Mononuclear cell (primary cell): ENCODE data around the gene PBLD. TPM values are rescaled to one million over a fixed set of nuclear protein-coding genes. Genes with fewer than 3 reads are reported as not detected.

ENCODE experiments used
- H3K27me3 ChIP-seq: 2 replicates; pipeline ENCODE4 v1.6.0; 2011; ENCODE audit warnings: low read length, control low read depth; ENCODE audit not compliant: insufficient read depth
- H3K4me1 ChIP-seq: 2 replicates; pipeline ENCODE4 v1.5.1; 2011; ENCODE audit warnings: mild to moderate bottlenecking, low read length, control low read depth; ENCODE audit not compliant: insufficient read depth
- H3K4me3 ChIP-seq: 2 replicates; pipeline ENCODE4 v1.5.1; 2011; ENCODE audit warnings: mild to moderate bottlenecking, low read length, moderate library complexity
- H3K9me3 ChIP-seq: 2 replicates; pipeline ENCODE4 v1.5.1; 2011; ENCODE audit warnings: low read depth, mild to moderate bottlenecking, control low read depth, low read length
- total RNA-seq: library from RNA; depleted of rRNA; stranded (reverse); fragments of >200 nt; gene quantifications from one replicate; pipeline ENCODE4 v1.2.3, GENCODE V29; 2012

Gene PBLD
- 2.7 TPM for total RNA-seq

GRCh38 chr10:68332259-68333057, at the start of gene PBLD:
Gene PBLD (minus strand): TSS chr10:68332928. CDS start chr10:68306844, 26,084 bp downstream.
- H3K4me1 ChIP-seq, result peaks cover 65% of the 10 kb centered on the region
- H3K4me3 ChIP-seq, result peak within 1 kb of the TSS; percentile 99
- no peaks in the 10 kb centered on the region for H3K9me3 ChIP-seq
- H3K27me3 ChIP-seq, result no peaks in the 10 kb centered on the region

- Histone ChIP-seq H3K27me3 (no peaks in the 10 kb centered on the region), H3K4me1 (no peaks in the 10 kb centered on the region), H3K4me3 (no peak overlapping the region), H3K9me3 (peaks cover 14% of the 10 kb centered on the region)
Observed at GRCh38 chr10:68371604-68372003, 38.9 kb upstream of the PBLD start.

DNA sequence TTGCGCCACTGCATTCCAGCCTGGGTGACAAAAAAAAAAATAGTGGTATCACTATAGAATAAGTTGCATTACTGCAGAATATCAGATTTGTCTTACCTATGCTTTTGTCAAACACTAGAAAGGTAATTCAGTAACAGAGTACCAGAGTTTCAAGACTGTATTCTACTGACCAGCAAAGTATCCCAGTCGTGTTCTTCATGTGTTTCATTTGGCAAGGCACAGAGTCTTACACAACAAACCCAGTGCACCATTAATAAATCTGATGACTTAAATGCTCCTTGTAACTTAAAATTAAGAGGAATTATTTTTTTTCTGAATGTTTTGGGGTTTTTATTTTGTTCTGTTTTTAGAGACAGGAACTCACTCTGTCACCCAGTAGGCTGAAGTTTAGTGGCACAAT, 34.4 kb upstream of the PBLD start:
- Histone ChIP-seq H3K4me3 (no peak overlapping the region), H3K4me1 (no peaks in the 10 kb centered on the region)

DNA sequence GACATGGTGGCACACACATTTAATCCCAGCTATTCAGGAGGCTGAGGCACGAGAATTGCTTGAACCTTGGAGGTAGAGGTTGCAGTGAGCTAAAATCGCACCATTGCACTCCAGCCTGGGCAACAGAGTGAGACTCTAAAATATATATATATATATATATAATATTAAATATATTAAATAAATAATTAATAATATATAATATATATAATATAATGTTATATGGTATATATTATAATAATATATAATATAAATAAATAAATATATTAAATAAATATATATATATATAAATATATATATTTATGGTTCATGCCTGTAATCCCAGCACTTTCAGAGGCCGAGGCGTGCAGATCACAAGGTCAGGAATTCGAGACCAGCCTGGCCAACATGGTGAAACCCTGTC, 33.9 kb upstream of the PBLD start:
- H3K4me1 ChIP-seq, result no peaks in the 10 kb centered on the region
- H3K27me3 ChIP-seq, result no peaks in the 10 kb centered on the region
- peaks cover 3% of the 10 kb centered on the region for H3K9me3 ChIP-seq
- H3K4me3 ChIP-seq, result no peak overlapping the region

More for the DNA sequence above, 34.4 kb upstream of the PBLD start:
- H3K27me3 ChIP-seq, result no peaks in the 10 kb centered on the region
- H3K9me3 ChIP-seq, result peaks cover 8% of the 10 kb centered on the region

- no peaks in the 10 kb centered on the region for H3K4me1 ChIP-seq
- H3K27me3 ChIP-seq, result no peaks in the 10 kb centered on the region
- H3K4me3 ChIP-seq, result no peak overlapping the region
- no peaks in the 10 kb centered on the region for H3K9me3 ChIP-seq
Observed at GRCh38 chr10:68365611-68366010, 32.9 kb upstream of the PBLD start.

GRCh38 chr10:68364101-68364886, 31.6 kb upstream of the PBLD start:
- no peaks in the 10 kb centered on the region for H3K9me3 ChIP-seq
- H3K4me3 ChIP-seq, result no peak overlapping the region
- H3K27me3 ChIP-seq, result no peaks in the 10 kb centered on the region
- H3K4me1 ChIP-seq, result no peaks in the 10 kb centered on the region

DNA sequence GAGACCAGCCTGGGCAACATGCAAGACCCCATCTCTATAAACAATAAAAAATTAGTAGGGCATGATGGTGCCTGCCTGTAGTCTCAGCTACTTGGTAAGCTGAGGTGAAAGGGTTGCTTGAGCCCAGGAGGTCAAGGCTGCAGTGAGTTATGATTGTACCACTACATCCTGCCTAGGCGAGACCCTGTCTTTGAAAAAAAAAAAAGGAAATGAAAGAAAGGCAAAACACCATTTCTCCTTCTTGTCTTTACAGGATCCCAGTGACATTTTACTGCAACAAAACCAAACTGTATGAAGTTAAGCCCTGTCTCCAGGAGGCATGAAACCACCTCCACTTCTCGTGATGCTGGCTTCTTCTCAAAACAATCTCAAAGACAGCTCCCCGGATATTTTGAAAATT, 29.9 kb upstream of the PBLD start:
- H3K4me3 ChIP-seq, result no peak overlapping the region
- H3K27me3 ChIP-seq, result no peaks in the 10 kb centered on the region
- no peaks in the 10 kb centered on the region for H3K9me3 ChIP-seq
- H3K4me1 ChIP-seq, result no peaks in the 10 kb centered on the region

GRCh38 chr10:68359189-68359588, 26.5 kb upstream of the PBLD start:
- Histone ChIP-seq H3K4me3 (no peak overlapping the region), H3K9me3 (no peaks in the 10 kb centered on the region), H3K4me1 (no peaks in the 10 kb centered on the region), H3K27me3 (no peaks in the 10 kb centered on the region)

GRCh38 chr10:68353537-68353936, 20.8 kb upstream of the PBLD start:
- Histone ChIP-seq H3K27me3 (no peaks in the 10 kb centered on the region), H3K4me1 (no peaks in the 10 kb centered on the region), H3K9me3 (no peaks in the 10 kb centered on the region), H3K4me3 (no peak overlapping the region)

- Histone ChIP-seq H3K9me3 (no peaks in the 10 kb centered on the region), H3K4me1 (no peaks in the 10 kb centered on the region), H3K27me3 (no peaks in the 10 kb centered on the region), H3K4me3 (no peak overlapping the region)
Observed at GRCh38 chr10:68348265-68348741, 15.6 kb upstream of the PBLD start.

GRCh38 chr10:68346774-68347173, 14.0 kb upstream of the PBLD start:
- Histone ChIP-seq H3K4me3 (no peak overlapping the region), H3K9me3 (no peaks in the 10 kb centered on the region), H3K4me1 (no peaks in the 10 kb centered on the region), H3K27me3 (no peaks in the 10 kb centered on the region)

GRCh38 chr10:68345621-68346020, 12.9 kb upstream of the PBLD start:
- no peaks in the 10 kb centered on the region for H3K27me3 ChIP-seq
- no peaks in the 10 kb centered on the region for H3K4me1 ChIP-seq
- no peaks in the 10 kb centered on the region for H3K9me3 ChIP-seq
- no peak overlapping the region for H3K4me3 ChIP-seq

DNA sequence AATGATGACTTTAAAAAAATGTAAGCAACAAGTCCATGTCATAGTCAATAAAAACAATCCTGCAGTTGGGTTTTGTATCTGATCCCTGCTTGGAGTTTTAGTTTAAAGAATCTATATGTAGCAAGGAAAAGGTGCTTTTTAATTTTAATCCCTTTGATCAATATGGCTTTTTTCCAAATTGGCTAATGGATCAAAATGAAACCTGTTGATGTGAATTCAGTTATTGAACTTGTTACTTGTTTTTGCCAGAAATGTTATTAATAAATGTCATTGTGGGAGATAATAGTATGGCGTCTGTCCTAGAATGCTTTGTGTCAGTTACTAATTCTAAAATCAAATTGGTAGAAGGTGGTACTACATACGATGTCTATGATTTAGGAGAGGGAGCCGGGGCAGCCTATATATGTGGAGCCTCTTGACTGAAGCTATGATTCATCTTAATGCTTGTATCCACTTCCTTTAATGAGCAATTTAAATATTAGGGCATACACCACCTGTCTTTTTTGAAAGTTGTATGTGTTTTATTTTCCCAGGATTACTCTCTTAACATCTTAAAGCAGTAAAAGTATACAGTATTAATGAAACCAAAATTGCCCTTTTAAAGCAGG, 10.3 kb upstream of the PBLD start:
- H3K27me3 ChIP-seq, result no peaks in the 10 kb centered on the region
- no peak overlapping the region for H3K4me3 ChIP-seq
- no peaks in the 10 kb centered on the region for H3K9me3 ChIP-seq
- no peaks in the 10 kb centered on the region for H3K4me1 ChIP-seq

- no peak overlapping the region for H3K4me3 ChIP-seq
- H3K4me1 ChIP-seq, result peaks cover 21% of the 10 kb centered on the region
- no peaks in the 10 kb centered on the region for H3K27me3 ChIP-seq
- no peaks in the 10 kb centered on the region for H3K9me3 ChIP-seq
Observed at GRCh38 chr10:68340358-68341080, 7.8 kb upstream of the PBLD start.
